Activated CD8-positive, alpha-beta memory T cell treated with anti-CD3 and anti-CD28 coated beads, Interleukin-2, amount 50 U/mL, for 4 hours (primary cell): ENCODE data around the gene TSHB.

Source experiments
- DNase-seq: peaks from one replicate; pipeline ENCODE4 v3.0.0-alpha.2; 2020

The TSHB gene

DNA sequence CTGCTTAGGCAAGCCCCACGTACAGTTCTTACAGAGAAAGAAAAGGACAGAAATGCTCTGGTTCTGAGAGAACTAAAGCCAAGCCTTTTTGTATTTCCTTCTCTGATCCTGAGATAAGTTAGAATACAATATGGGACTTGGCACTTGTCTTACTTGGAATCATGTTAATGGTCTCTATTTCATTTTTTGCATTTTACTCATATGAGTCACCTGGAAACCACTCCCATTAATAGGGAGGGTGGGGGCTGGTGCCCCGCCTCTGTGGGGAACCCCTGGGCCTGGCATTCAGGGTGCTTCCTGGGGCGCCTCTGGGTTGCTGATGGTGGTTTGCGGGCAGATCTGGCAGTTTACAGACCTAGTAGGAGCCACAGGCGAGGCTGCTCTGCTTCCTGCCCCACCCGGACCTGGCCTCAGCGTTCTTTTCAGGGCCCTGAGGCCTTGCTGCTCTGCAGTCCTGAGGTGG is 32.9 kb downstream of the TSHB start:
- DNase-seq: peak; percentile 88

DNA sequence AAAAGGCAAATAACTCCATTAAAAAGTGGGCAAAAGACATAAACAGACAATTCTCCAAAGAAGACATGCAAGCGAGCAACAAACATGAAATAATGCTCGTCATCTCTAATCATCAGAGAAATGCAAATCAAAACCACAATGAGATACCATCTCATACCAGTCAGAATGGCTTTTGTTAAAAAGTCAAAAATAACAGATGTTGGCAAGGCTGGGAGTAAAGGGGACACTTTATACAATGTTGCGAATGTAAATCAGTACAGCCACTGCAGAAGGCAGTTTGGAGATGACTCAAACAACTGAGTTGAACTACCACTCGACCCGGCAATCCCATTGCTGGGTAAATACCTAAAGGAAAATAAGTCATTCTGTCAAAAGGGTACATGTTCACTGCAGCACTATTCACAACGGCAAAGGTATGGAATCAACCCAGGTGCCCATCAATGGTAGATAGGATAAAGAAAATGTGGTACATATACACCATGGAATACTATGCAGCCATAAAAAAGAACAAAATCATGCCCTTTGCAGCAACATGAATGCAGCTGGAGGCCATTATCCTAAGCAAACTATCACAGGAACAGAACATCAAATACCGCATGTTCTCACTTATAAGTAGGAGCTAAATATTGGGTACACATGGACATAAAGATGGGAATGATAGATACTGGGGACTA is 33.7 kb downstream of the TSHB start:
- no peak for DNase-seq

DNA sequence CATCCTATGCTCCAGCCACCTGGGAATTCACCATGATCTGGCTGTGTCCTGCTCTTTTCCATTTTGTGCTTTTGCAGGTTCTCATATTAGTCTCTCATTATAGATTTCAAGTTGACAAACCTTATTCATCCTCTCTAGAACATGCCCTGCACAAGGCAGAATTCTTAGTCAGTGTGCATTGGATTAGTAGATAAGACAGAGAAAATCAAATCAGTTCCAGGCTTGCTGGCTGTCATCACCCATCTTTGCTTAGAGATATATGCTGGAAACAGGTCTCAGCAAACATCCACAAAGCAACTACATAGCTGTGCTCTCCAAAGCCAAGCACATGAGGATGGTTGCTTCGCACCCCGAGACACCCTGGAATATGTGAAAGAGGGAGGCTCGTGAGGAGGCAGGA is 34.8 kb downstream of the TSHB start:
- DNase-seq: no peak

DNA sequence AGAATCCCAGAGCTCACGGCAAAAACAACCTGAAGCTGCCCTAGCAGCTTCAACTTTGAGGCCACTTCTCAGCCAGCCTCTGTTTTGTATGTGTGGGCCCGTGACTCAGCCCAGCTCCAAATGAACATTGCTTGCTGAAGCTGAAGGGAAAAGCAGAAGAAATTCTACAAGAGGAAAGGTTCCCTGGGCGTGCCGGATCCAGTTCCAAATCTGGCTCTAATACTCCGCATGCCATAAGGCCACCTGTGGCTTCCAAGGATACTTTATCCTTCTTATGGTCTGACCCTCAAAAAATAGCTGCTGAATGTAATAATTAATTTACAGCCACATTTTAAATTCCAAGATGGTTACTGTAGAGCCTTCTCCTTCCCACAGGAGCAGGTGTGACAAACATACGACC is 35.4 kb downstream of the TSHB start:
- DNase-seq: no peak

DNA sequence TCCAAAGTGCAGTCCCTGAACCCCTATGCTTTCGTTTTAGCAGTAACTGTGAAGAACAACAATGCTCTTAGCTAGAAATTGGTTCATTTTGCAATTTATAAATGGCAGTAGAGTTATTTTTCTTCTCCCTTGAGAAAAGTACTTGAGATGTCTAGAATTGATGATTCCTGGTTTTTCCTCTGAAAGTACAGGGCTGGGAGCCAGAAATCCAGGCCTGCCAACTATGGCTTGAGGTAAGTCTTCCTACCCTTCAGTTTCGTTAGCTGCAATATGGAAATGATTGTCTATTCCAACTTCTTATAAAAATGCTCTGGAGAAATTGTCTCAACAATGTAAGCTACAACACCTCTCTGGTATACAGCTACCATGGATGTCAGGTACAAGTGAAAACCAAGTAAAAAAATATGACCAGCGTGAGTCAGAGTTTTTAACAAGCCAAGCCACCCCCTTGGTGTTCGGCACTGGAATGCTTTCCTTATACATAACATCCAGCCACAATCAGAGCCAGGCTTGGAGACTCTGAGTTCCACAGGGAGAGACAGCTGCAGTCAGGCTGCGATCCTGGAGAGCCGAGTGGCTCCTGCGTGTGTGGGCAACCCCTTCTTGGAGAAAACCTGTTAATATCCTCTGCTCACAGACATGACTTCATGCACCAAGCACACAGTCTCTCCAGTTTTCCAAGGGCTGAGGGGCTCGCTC is 37.7 kb downstream of the TSHB start:
- DNase-seq: no peak

DNA sequence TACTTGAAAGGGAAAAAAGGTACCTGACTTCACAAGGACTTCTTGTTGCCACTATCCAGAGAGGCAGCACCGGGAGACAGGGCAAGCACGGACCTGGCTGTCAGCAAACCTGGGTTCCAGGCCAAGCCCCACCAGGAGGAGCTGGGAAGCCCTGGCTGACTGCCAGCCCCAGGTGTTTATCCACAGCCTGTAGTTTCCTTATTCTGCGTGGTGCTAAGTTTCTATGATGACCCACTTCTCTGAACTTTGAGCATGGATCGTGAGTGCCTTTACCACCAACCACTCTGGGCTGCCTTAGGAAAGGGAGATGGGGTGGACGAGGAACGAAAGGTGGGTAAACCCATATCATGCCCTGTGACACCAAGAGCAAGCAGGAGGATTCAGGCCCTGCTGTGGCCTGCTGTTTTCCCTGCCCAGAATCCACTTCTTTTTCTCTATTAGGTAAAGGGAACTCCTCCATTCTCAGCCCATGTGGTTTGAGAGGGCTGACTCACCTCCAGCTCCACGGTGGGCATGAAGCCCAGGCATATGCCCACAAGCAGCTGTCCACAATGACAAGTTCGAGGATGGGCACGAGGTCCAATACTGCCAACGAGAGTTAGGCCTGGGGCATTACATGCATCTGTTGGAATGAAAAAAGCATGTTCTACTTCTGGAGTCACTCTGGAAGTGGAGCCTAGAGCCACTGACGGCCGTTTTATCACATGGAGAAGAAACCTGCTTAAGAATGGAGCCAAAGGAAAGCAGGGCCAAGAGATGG is 39.4 kb downstream of the TSHB start:
- no peak for DNase-seq

DNA sequence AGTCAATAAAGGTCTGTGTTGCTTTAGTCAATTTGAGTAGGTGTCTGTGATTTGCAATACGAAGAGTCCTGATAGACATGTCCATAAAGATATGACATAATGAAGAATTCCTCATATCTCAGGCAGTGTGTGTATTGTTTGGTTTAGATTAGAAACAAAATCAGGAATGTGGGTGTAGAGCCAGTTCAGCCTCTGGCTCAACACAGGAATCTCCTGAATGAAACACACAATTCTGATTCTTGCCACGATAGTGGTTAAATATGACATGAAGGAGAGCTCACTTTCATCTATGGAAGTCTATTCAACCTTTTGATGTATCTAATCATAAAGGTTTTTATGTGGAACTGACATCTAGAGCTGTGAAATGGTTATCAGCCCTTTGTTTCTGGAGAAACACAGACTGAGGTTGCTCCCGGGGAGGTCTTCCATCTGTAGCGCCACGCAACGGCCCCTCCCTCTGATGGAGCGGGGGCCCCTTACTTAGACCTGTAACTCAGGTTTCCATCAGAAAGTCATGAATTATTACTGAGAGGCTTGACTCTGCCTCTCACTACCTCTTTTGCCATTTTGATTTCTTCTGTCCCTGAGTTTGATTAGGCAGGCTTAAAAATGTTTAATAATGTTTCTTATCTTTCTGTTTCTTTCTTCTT is 40.2 kb downstream of the TSHB start:
- DNase-seq: no peak

DNA sequence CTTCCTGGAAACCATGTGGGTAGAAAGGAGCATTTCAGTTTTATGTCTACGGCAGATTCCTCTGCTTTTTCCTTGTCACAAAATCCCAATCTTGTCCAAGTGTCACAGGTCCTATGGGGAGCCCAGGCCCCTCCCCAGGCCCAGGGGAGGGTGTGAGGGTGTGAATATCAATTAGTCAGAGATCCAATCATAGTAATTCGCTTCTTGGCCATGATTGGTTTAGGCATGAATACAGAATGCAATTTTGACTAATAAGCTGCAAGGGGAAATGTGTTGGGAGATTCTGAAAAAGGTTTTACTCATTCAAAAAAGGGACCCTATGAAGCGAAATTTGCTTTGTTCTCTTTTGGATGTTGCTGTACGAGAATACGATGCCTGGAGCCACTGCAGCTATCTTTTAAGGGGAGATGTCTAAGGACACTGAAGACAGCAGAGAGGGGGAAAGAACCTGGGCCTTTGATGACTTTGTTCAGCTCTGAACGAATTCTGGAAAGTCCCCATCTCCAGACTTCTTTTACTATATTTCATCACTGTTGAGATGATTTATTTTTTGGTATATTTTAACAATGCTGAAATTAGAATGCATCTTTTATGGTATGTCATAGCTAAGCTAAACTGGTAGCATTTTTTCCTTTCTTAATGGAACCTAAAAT is 41.5 kb downstream of the TSHB start:
- no peak for DNase-seq

DNA sequence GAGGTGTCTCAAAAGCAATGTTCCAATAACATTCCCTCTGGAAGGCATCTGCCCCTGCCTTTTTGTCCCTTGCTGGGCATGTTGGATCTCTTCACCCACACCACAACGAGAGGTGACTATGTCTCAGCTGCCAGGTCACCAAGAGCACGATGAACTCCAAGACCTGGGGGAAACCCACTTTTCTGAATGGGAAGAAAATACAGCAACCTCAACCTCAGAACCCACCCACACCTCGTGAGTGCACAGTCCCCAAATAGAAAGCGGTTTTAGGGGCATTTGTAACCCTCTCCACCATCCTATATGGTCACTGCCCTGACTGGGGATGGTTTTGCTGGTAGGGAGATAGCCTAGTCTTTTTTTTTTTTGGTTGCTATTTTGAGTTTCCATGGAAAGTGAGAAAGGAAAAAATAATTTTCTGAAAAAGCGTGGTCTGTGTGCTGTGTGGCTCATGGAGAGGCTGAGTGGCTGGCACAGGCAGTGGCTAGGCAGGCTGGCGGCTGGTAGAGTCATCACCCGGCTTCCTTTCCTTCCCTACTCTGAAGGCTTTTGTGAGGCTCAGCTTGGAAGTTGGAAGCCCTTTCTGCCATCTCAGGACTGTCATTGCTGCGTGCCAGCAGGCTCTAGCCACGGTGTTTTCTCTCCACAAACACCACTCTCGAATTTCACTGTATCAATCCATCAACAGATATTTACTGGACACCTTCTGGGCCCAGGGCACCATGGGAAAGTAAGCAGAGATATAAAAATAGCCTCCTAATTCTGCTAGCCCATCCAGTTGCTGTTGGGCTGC is 43.9 kb downstream of the TSHB start:
- no peak for DNase-seq

DNA sequence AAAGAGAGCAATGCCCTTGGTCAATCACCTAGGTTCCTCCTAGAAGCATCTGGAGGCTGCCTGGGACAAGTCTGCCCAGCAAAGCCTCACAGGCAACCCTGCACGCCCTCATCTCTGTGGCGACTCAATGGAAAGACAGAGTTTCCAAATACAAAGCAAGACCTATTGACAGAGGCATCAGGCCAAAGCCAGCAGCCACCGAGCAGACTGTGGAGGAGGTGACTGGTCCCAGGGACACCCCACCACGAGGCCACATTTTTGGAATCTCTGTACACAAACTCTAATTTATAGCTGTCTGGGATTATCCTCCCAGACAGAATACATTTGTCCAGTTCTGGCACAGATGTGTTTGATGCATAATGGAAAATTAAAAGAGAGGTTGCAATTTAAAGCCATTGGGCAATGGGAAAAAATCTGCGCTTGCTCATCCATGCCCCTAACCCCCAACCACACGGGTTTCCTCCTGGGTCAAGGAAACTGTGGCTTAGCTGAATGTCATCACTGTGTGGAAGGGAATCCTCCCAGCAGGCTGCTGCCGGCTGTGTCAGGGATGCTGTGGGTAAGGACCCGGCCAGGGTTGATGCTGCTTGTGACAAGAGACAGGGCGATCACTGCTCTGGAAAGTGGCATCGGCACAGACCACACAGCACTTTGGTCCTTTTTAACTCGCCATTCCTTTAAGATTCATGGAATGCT is 45.4 kb downstream of the TSHB start:
- DNase-seq: no peak

DNA sequence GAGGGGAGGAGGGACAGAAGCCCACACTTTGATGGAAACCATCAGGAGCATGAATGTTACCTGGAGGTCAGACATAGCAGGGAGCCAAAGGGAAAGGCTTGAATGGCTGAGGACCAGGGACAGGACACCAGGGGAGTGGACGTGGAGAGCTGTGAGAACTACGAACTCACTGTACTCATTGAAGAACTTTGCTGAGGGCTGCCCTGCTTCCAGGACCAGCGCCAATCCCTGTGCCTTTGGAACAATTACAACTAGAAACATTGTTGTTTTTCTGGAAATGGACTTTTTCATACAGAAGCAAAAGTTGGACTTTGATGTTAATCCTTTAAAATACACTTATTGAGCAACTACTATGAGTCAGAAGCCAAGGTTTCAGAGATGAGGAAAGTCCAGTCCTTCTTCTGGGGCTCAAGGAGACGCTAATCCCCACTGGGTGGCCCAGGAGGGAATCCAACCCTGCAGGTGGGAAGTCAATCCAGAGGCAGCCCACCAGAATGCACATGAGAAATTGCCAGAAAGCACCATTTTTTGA is 46.8 kb downstream of the TSHB start:
- no peak for DNase-seq

DNA sequence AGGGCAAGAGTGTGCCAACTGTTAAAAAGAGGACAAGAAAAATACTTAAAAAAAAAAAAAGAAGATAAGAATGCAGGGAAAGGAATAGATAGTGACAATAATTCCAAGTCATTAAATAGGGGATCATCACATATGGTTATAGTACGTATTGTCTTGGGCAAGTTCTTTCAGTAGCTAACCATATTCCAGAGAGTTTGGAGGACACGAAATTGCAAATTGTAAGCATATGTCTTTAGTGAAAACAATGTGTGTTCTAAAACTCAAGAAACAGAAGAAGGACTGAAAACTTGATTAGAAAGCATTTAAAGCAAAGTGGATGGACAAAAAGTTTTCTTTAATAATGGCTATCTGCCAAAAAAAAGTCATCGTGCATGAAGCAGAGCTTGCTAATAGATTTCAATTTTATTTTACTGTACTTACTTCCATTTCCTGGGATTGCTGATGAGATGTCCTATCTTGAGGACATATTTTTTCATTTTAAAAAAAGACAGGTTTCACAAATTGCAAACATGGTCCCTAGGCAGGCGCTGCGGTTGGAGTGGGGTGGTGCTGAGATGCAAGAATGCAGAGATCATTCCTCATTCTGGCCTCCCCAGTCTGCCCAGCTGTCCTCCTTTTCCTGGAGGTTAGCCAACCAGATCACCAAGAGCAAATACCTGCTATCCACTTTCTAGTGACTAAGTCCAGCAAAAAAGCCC is 47.8 kb downstream of the TSHB start:
- no peak for DNase-seq

DNA sequence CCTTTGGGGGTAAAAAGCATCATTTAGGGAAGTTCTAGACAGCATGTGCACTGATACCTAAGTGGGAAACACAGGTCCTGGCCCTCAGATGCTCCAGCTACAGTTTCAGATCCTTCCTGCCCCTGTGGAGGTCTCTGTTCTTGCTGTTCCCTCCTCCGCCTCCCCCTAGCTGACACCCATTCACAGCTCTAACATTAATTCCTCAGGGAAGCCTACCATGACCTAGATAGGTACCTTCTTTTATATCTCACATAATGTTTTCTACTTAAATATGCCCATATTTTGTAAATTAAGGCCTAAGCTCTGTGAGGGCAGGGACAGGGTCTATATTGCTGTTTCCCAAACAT is 48.3 kb downstream of the TSHB start:
- no peak for DNase-seq

DNA sequence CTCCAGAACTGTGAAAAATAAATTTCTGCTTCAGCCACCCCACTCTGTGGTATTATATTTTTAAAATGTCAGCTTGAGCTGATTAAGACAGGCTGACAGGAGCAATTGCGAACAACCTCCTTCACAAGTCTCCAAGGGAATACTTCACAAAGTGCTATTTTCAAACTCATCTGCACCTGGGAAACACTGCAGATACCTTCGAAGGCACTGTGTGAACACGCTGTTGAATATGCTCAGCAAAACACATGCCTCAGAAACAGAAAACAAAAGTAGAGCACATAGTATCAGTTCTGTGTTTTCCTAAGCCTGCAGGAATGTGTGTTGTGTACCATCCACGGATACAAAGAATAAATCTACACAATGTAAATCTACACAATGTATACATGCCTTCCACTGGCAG is 49.1 kb downstream of the TSHB start:
- DNase-seq: no peak

DNA sequence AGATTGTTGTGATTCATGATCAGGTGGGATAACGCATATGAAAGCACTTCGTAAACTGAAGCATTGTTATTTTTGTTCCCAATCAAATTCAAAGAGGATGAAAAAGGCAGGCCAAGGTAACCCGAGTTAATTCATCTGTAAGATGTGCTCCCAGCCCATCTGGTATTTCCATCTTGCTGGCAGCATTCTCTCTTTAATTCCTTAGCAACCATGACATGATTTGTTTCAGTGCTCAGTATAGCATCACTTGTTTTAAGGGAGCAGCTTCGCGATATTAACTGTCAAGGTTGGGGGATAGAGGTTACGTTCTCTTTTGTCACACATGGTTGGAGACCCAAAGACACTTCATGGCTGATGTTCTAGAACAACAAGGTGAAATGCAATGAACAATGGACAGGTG is 53.3 kb downstream of the TSHB start:
- DNase-seq: no peak
